CD14-positive monocyte (primary cell): ENCODE data around the gene SCMH1. TPM values are rescaled to one million over a fixed set of nuclear protein-coding genes. Genes with fewer than 3 reads are reported as not detected.

Experiments
- DNase-seq, 3 donors: peaks; one replicate each; pipeline ENCODE4 v3.0.0-alpha.2; 2011 to 2022
- H2AFZ ChIP-seq: 2 replicates; pipeline ENCODE4 v1.6.0; 2012; ENCODE audit warnings: mild to moderate bottlenecking, low read depth, low read length, inconsistent platforms; ENCODE audit not compliant: insufficient read depth, poor library complexity, severe bottlenecking
- H3K27ac ChIP-seq, 2 donors: 1 replicate in 1 of 2; 2 replicates in 1 of 2; pipeline ENCODE4 v1.5.1; 2012 to 2013; ENCODE audit warnings: low read length in 2 of 2, control low read depth in 1 of 2, inconsistent platforms in 1 of 2, low read depth in 1 of 2, mild to moderate bottlenecking in 1 of 2
- H3K27me3 ChIP-seq, 2 donors: one replicate each; pipeline versions ENCODE4 v1.6.0 to v1.6.1; 2011 to 2013; ENCODE audit warnings: low read length in 2 of 2; ENCODE audit not compliant: control insufficient read depth in 2 of 2, insufficient read depth in 2 of 2
- H3K36me3 ChIP-seq, 2 donors: replicated peaks in 1 of 2; 1 replicate in 1 of 2; 2 replicates in 1 of 2; pipeline versions ENCODE4 v1.5.1 to v1.6.1; 2012 to 2013; ENCODE audit warnings: low read length in 2 of 2, control low read depth in 1 of 2, inconsistent platforms in 1 of 2, mild to moderate bottlenecking in 1 of 2; ENCODE audit not compliant: insufficient read depth in 2 of 2, control insufficient read depth in 1 of 2
- H3K4me1 ChIP-seq, 2 donors: 1 replicate in 1 of 2; 2 replicates in 1 of 2; pipeline versions ENCODE4 v1.5.1 to v1.6.1; 2012 to 2013; ENCODE audit warnings: low read length in 2 of 2, control low read depth in 1 of 2, inconsistent platforms in 1 of 2, mild to moderate bottlenecking in 1 of 2, moderate library complexity in 1 of 2; ENCODE audit not compliant: insufficient read depth in 2 of 2, control insufficient read depth in 1 of 2
- H3K4me2 ChIP-seq: replicated peaks from 2 replicates; pipeline ENCODE3; 2012; ENCODE audit warnings: low read length, moderate library complexity, mild to moderate bottlenecking; ENCODE audit not compliant: poor library complexity, severe bottlenecking; ENCODE audit errors: extremely low read depth
- H3K4me3 ChIP-seq, 3 experiments: fragments of 200-600 bp in 1 of 3; sonication (generic) in 1 of 3; replicated peaks in 1 of 3; 1 replicate in 2 of 3; 2 replicates in 1 of 3; pipeline ENCODE4 v1.5.1; 2011 to 2013; ENCODE audit warnings: low read length in 3 of 3, mild to moderate bottlenecking in 3 of 3, control low read depth in 2 of 3, low read depth in 2 of 3, inconsistent platforms in 1 of 3, moderate library complexity in 1 of 3
- H3K79me2 ChIP-seq: 2 replicates; pipeline ENCODE4 v1.6.0; 2012; ENCODE audit warnings: mild to moderate bottlenecking, control low read depth, inconsistent platforms, low read length, moderate library complexity; ENCODE audit not compliant: insufficient read depth
- H3K9ac ChIP-seq: 2 replicates; pipeline ENCODE4 v1.6.0; 2017; ENCODE audit warnings: low read length, mild to moderate bottlenecking; ENCODE audit not compliant: insufficient read depth, poor library complexity, severe bottlenecking
- H3K9me3 ChIP-seq, 2 donors: replicated peaks in 1 of 2; 1 replicate in 1 of 2; 2 replicates in 1 of 2; pipeline versions ENCODE4 v1.5.1 to v1.6.1; 2012 to 2013; ENCODE audit warnings: low read length in 2 of 2, control low read depth in 1 of 2; ENCODE audit not compliant: control insufficient read depth in 1 of 2, insufficient read depth in 1 of 2
- H4K20me1 ChIP-seq: 2 replicates; pipeline ENCODE4 v1.6.0; 2012; ENCODE audit warnings: mild to moderate bottlenecking, low read length, control low read depth, moderate library complexity; ENCODE audit not compliant: insufficient read depth
- H3K27ac Mint-ChIP-seq, 7 donors: one replicate each; pipeline ENCODE4 v1.8.0; 2020; ENCODE audit warnings: mild to moderate bottlenecking in 7 of 7, mixed read lengths in 7 of 7, moderate library complexity in 6 of 7, inconsistent platforms in 2 of 7
- H3K27me3 Mint-ChIP-seq, 3 donors: one replicate each; pipeline ENCODE4 v1.8.0; 2021 to 2022; ENCODE audit warnings: low read depth in 3 of 3, mild to moderate bottlenecking in 3 of 3, mixed read lengths in 3 of 3, moderate library complexity in 3 of 3, inconsistent platforms in 1 of 3
- H3K36me3 Mint-ChIP-seq, 2 donors: one replicate each; pipeline ENCODE4 v1.8.0; 2020; ENCODE audit warnings: mixed read lengths in 2 of 2, inconsistent platforms in 1 of 2, mild to moderate bottlenecking in 1 of 2
- H3K4me1 Mint-ChIP-seq: one replicate; pipeline ENCODE4 v1.8.0; 2020; ENCODE audit warnings: mild to moderate bottlenecking, mixed read lengths
- H3K4me3 Mint-ChIP-seq, 2 donors: one replicate each; pipeline ENCODE4 v1.8.0; 2020; ENCODE audit warnings: mild to moderate bottlenecking in 2 of 2, mixed read lengths in 2 of 2, moderate library complexity in 1 of 2
- H3K9me3 Mint-ChIP-seq, 7 donors: one replicate each; pipeline ENCODE4 v1.8.0; 2020 to 2022; ENCODE audit warnings: mixed read lengths in 7 of 7, mild to moderate bottlenecking in 6 of 7, moderate library complexity in 6 of 7, inconsistent platforms in 2 of 7
- CTCF ChIP-seq: fragments of 200-600 bp; IDR thresholded peaks from one replicate; pipeline ENCODE4 v1.8.0; 2022; ENCODE audit warnings: antibody characterized with exemption, mild to moderate bottlenecking
- WGBS: methylation state at CpG from one replicate; pipeline ENCODE4 v1.1.5; 2013; ENCODE audit warnings: missing lambda C conversion rate; ENCODE audit not compliant: insufficient coverage; 5-methylcytosine and 5-hydroxymethylcytosine counted together
- intact Hi-C, 2 donors: fragments of 100-400 bp; cut with micrococcal nuclease; formaldehyde crosslinking; loops; one replicate each; pipeline versions ENCODE4 v1.15.0 to v1.15.1; 2023
- polyA plus RNA-seq, 3 donors: library from polyadenylated mRNA; depleted of rRNA in 1 of 3; unstranded in 2 of 3; stranded (reverse) in 1 of 3; fragments of 300-500 nt in 2 of 3; fragments of >200 nt in 1 of 3; fragmentation: Illumina TruSeq in 2 of 3; gene quantifications; 1 replicate in 2 of 3; 2 replicates in 1 of 3; pipeline ENCODE4 v1.2.3, GENCODE V29; 2012 to 2021

The SCMH1 gene
- polyA plus RNA-seq, 3 donors, result 0.66 to 12.7 (median 0.74) TPM

GRCh38 chr1:40982721-40983120, 259.4 kb downstream of the SCMH1 start:
- no peaks in the 10 kb centered on the region for H3K27me3 ChIP-seq
- H3K79me2 ChIP-seq, result peaks cover 38% of the 10 kb centered on the region
- no peak overlapping the region for H3K27ac Mint-ChIP-seq
- no peak overlapping the region for H3K4me2 ChIP-seq
- H4K20me1 ChIP-seq, result no peaks in the 10 kb centered on the region
- no peak for DNase-seq
- no peak overlapping the region for H3K4me3 ChIP-seq
- H3K4me1 ChIP-seq, result peaks cover 13 to 21% of the 10 kb centered on the region in 2 donors
- H3K27ac ChIP-seq, result no peak overlapping the region
- H3K36me3 Mint-ChIP-seq, result peaks cover 46% of the 10 kb centered on the region in 2 donors
- H2AFZ ChIP-seq, result no peak overlapping the region
- H3K4me1 Mint-ChIP-seq, result peaks cover 17% of the 10 kb centered on the region
- no CpG with 5 or more reads among the region's 1 CpG for WGBS
- H3K9me3 Mint-ChIP-seq, result peaks cover 0 to 2% (median 0%) of the 10 kb centered on the region in 7 donors
- TF ChIP-seq CTCF, result no peak
- intact Hi-C loops, result no loop called here
- no peak overlapping the region for H3K4me3 Mint-ChIP-seq
- H3K9me3 ChIP-seq, result no peaks in the 10 kb centered on the region
- peaks cover 0 to 5% (median 2%) of the 10 kb centered on the region in 3 donors for H3K27me3 Mint-ChIP-seq
- H3K36me3 ChIP-seq, result peaks cover 43 to 47% of the 10 kb centered on the region in 2 donors
- H3K9ac ChIP-seq, result no peak overlapping the region

- Mint-ChIP-seq H3K27me3 (peaks cover 0 to 6% (median 4%) of the 10 kb centered on the region in 3 donors), H3K27ac (no peak overlapping the region), H3K9me3 (peaks cover 0 to 2% (median 0%) of the 10 kb centered on the region in 7 donors), H3K4me3 (no peak overlapping the region), H3K4me1 (peaks cover 17% of the 10 kb centered on the region), H3K36me3 (peaks cover 38% of the 10 kb centered on the region in 2 donors)
- Histone ChIP-seq H3K9me3 (no peaks in the 10 kb centered on the region), H3K9ac (no peak overlapping the region), H3K79me2 (peaks cover 38% of the 10 kb centered on the region), H3K4me3 (no peak overlapping the region), H4K20me1 (no peaks in the 10 kb centered on the region), H3K27ac (no peak overlapping the region), H3K4me1 (peaks cover 13 to 21% of the 10 kb centered on the region in 2 donors), H3K36me3 (peaks cover 35 to 38% of the 10 kb centered on the region in 2 donors), H2AFZ (no peak overlapping the region), H3K4me2 (no peak overlapping the region), H3K27me3 (no peaks in the 10 kb centered on the region)
- WGBS, result 100% methylated on average over 8 of the region's 14 CpGs
- DNase-seq, result no peak
- TF ChIP-seq CTCF, result no peak
- intact Hi-C loops, result no loop called here
These were observed 260.2 kb downstream of the SCMH1 start for GRCh38 chr1:40981691-40982448.
